RWPE1 (cell line): Measurements from ENCODE around the gene GRK3.

ENCODE experiments used
- CTCF ChIA-PET: fragments of 350-600 bp; sonication (Branson Sonifier 250); formaldehyde crosslinking; extraction: SDS; loops from one replicate; lab custom pipeline; 2021; lab: Yijun Ruan, JAX
- POLR2A ChIA-PET: fragments of 400-600 bp; formaldehyde crosslinking; extraction: SDS; loops from one replicate; lab custom pipeline; 2020; ENCODE audit warnings: antibody characterized with exemption; ENCODE audit not compliant: low non-redundant PET; lab: Yijun Ruan, JAX
- DNase-seq: peaks from one replicate; pipeline ENCODE4 v3.0.0; 2012; ENCODE audit warnings: low spot score
- H3K27ac ChIP-seq: fragments of 450-650 bp; 2 replicates; pipeline ENCODE4 v1.5.1; 2017
- TF ChIP-seq, protein P1 (sequence below): fragments of 450-650 bp; conservative IDR thresholded peaks from 2 replicates; pipeline ENCODE4 v1.5.1; 2017; ENCODE audit warnings: low read depth, mild to moderate bottlenecking

Gene GRK3

DNA sequence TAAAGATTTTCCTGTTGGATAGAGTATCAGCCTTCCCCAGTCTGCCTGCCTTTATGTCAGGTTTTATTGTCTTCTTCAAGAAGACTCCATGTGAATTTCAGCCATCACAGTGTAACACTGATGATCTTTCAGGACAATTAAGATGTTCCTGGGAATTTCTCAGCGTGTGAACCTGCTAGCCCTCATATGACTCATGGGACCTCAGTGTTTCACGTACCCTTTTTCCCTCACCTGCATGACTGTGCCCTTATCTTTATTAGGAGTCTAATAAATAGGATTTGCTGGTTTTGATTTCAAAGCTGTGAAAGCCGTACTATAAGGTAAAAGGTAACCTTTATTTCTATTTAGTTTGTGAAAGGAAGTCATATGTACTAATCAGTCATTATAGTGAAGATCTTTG is 95.9 kb downstream of the GRK3 start:
- ChIA-PET CTCF (interaction anchor here (0.6 kb wide), 1 partner anchor 736 kb away, joined by 3 read pairs; no protein-coding TSS in a partner anchor), POLR2A (no interaction called here)

DNA sequence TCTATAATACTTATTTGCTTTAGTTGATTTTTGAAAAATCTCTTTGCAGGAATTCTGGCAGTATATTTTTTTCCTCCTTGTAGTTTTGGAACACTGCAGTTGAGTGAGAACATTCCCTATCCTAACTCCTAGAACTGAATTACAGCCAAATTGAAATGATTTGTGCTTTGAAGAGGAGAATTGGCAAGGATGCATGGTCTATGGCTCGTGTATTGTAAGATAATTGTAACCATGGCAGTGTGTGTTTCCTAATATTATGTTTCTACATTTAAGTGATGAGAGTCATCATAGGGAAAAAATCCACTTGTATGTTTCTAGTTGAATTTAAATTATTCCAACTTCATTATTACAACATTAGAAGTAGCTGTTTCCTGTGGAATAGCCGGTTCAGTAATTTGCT is 96.6 kb downstream of the GRK3 start:
- POLR2A ChIA-PET: no interaction called here
- no peak overlapping the region for H3K27ac ChIP-seq
- no peak for DNase-seq
- TF ChIP-seq, protein P1, sequence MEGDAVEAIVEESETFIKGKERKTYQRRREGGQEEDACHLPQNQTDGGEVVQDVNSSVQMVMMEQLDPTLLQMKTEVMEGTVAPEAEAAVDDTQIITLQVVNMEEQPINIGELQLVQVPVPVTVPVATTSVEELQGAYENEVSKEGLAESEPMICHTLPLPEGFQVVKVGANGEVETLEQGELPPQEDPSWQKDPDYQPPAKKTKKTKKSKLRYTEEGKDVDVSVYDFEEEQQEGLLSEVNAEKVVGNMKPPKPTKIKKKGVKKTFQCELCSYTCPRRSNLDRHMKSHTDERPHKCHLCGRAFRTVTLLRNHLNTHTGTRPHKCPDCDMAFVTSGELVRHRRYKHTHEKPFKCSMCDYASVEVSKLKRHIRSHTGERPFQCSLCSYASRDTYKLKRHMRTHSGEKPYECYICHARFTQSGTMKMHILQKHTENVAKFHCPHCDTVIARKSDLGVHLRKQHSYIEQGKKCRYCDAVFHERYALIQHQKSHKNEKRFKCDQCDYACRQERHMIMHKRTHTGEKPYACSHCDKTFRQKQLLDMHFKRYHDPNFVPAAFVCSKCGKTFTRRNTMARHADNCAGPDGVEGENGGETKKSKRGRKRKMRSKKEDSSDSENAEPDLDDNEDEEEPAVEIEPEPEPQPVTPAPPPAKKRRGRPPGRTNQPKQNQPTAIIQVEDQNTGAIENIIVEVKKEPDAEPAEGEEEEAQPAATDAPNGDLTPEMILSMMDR: no peak
- CTCF ChIA-PET: interaction anchor here (0.6 kb wide), 1 partner anchor 737 kb away, joined by 3 read pairs; no protein-coding TSS in a partner anchor

More for the DNA sequence above, 95.9 kb downstream of the GRK3 start:
- no peak for DNase-seq
- TF ChIP-seq, protein P1: no peak
- no peak overlapping the region for H3K27ac ChIP-seq

DNA sequence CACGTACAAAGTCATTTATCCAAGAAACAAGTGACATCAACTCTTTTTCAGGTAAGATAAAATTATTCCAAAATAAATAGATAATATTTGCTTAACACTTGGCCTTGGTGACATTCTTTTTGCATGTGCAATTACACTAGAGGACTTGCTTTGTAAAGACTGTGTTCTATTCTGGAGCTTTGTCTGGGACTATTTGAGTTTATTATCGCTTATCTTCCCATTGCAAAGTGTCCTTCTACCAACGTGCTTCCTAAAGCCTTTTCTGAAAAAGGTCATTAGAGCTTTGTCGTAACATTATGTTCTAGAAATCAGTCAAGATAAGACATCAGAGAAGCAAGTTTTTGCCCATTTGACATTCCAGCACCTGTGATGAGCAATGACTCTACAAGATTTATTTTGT is 99.2 kb downstream of the GRK3 start:
- ChIA-PET CTCF (no interaction called here), POLR2A (no interaction called here)
- TF ChIP-seq, protein P1: no peak
- DNase-seq: no peak
- no peak overlapping the region for H3K27ac ChIP-seq

DNA sequence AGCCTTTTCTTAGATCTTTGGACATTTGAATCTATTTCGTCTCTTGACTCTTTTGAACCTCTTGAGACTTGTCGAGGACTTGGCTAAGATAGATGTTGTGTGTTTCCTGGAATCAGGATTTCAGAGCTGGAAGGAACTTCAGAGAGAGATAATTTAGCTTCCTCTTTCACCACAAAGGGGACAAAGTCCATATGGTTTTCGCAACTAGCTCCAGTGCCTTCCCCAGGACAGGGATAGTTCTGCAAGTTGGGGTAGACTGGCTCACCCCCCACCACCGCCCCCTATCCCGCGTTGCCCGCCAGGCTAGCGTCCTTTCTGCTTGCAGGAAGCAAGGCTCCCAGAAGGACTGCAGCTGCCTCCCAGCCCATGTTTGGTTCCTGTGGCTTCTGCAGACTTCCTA is 101.8 kb downstream of the GRK3 start:
- POLR2A ChIA-PET: no interaction called here
- CTCF ChIA-PET: interaction anchor here (0.6 to 0.7 kb wide), 2 partner anchors 10 to 1596 kb away, joined by 3 read pairs; no protein-coding TSS in a partner anchor
- DNase-seq: no peak
- TF ChIP-seq, protein P1: no peak
- H3K27ac ChIP-seq: no peak overlapping the region

DNA sequence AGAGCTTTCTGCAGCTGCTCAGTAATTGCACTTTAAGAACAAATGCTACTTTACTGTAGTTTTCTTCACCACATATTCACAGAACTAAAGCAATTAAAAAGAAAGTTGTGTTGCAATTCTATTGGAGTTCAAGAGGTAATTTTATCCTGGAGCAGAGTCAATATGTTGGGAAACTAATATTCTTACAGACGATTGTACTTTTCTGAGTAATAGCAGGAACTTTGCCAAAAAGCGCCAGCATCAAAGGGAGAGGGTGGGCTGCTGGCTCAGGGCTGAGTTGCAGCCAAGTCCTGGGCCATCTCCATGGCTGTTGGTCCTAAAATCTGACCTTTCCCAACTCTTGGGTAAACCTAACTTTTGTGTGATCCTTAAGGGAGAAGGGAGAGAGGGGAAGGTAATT is 104.0 kb downstream of the GRK3 start:
- no peak overlapping the region for H3K27ac ChIP-seq
- no peak for DNase-seq
- ChIA-PET CTCF (interaction anchor here (0.5 kb wide), 1 partner anchor 124 kb away, joined by 3 read pairs; no protein-coding TSS in a partner anchor), POLR2A (no interaction called here)
- TF ChIP-seq, protein P1: no peak

DNA sequence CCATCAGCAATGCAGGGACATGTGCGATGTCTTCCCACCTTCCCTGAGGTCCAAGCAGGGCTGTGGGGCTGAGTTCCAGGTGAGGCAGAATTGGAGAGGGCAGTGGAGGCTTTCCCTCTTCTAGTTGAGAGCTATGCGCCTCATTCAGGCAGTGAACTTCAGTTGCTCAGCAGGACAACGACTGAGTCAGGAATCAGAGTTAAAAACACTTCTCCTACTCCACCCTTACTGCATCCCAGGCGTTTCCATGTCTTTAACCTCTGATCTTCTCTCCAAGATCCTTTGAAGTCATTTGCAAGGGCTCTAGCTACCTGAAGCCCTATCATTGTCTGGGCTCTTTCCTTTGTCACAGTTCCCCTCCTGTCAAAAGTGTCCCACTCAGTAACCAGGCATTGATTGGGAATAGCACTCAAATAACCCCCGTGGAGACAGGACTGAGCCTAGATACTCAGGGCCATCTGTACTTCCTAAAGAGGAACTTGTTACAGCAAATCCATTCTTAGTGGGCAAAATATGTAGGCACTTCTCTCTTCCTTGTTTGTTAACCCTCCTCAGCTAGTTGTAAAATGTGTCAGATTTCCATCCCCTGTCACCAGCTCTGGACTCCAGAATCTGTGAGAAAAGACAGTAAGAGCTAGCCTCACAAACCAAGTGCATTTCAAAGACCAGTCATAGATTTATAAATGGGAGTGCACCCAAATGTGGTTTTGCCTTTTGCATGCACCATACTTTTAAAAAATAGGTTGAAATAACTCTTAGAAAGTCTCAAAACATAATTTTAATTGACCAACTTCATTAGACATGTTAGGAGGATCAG is 105.0 kb downstream of the GRK3 start:
- TF ChIP-seq, protein P1: no peak
- no peak overlapping the region for H3K27ac ChIP-seq
- POLR2A ChIA-PET: no interaction called here
- DNase-seq: no peak
- CTCF ChIA-PET: no interaction called here
